DMS114 treated with DMSO at 0.1 percent for 48 hours (cell line): Measurements from ENCODE around the gene EFNB2.
A peak's percentile ranks its signal among the peaks of the same experiment; 100 is the strongest.

ENCODE experiments used
- DNase-seq: peaks from one replicate; lab custom pipeline; 2025; ENCODE audit not compliant: unreplicated experiment; lab: John Stamatoyannopoulos, UW

Gene EFNB2

GRCh38 chr13:106551350-106551749 is 15.9 kb upstream of the EFNB2 start:
- no peak for DNase-seq

GRCh38 chr13:106550570-106551135 is 15.2 kb upstream of the EFNB2 start:
- DNase-seq = no peak

- no peak for DNase-seq
Measured at GRCh38 chr13:106548064-106548696, 12.7 kb upstream of the EFNB2 start.

- DNase-seq = no peak
Measured at GRCh38 chr13:106541826-106542225, 6.4 kb upstream of the EFNB2 start.

- DNase-seq = no peak
Measured at GRCh38 chr13:106540613-106541012, 5.2 kb upstream of the EFNB2 start.

GRCh38 chr13:106537521-106537920 is 2.1 kb upstream of the EFNB2 start:
- no peak for DNase-seq

GRCh38 chr13:106536244-106537034 is 977 bp upstream of the EFNB2 start:
- DNase-seq = peak; percentile 41

- no peak for DNase-seq
Measured at GRCh38 chr13:106534639-106535551, 567 bp downstream of the EFNB2 start.

- DNase-seq = no peak
Measured at GRCh38 chr13:106533943-106534638, 1.4 kb downstream of the EFNB2 start.

GRCh38 chr13:106533101-106533942 is 2.1 kb downstream of the EFNB2 start:
- DNase-seq = no peak

GRCh38 chr13:106532111-106532929 is 3.1 kb downstream of the EFNB2 start:
- no peak for DNase-seq

GRCh38 chr13:106530980-106531481 is 4.4 kb downstream of the EFNB2 start:
- DNase-seq = no peak

- DNase-seq = no peak
Measured at GRCh38 chr13:106530171-106530851, 5.2 kb downstream of the EFNB2 start.

- no peak for DNase-seq
Measured at GRCh38 chr13:106529415-106530170, 5.9 kb downstream of the EFNB2 start.

GRCh38 chr13:106528718-106529414 is 6.6 kb downstream of the EFNB2 start:
- no peak for DNase-seq

- no peak for DNase-seq
Measured at GRCh38 chr13:106527826-106528225, 7.6 kb downstream of the EFNB2 start.

- DNase-seq = no peak
Measured at GRCh38 chr13:106527445-106527801, 8.0 kb downstream of the EFNB2 start.
